Right lobe of liver (tissue), 6 donors: ENCODE measurements around the gene SLC34A3. TPM values are rescaled to one million over a fixed set of nuclear protein-coding genes. Genes with fewer than 3 reads are reported as not detected.

Experiments used
- ATAC-seq, 4 donors: fragments of 200-7000 bp; cut with Tn5 transposase; one replicate each; pipeline ENCODE4 v1.9.1; 2020; ENCODE audit warnings: mild to moderate bottlenecking in 4 of 4, moderate library complexity in 4 of 4
- DNase-seq, 3 donors: peaks; one replicate each; pipeline ENCODE4 v3.0.0-alpha.2; 2020
- H3K27ac ChIP-seq, 3 donors: fragments of 200-600 bp; one replicate each; pipeline ENCODE4 v1.8.0; 2022
- H3K27me3 ChIP-seq, 2 donors: fragments of 200-600 bp; one replicate each; pipeline ENCODE4 v1.8.0; 2022
- H3K36me3 ChIP-seq, 4 donors: fragments of 200-600 bp; sonication (generic) in 1 of 4; one replicate each; pipeline versions ENCODE4 v1.5.1 to v1.8.0; 2017 to 2022; ENCODE audit warnings: control low read depth in 1 of 4
- H3K4me1 ChIP-seq, 4 donors: fragments of 200-600 bp; sonication (generic) in 1 of 4; one replicate each; pipeline versions ENCODE4 v1.5.1 to v1.8.0; 2017 to 2022; ENCODE audit warnings: control low read depth in 1 of 4
- H3K4me3 ChIP-seq, 3 donors: fragments of 200-600 bp; one replicate each; pipeline ENCODE4 v1.8.0; 2022
- H3K9me3 ChIP-seq, 4 donors: fragments of 200-600 bp; sonication (generic) in 1 of 4; one replicate each; pipeline versions ENCODE4 v1.5.1 to v1.8.0; 2017 to 2022; ENCODE audit warnings: control low read depth in 1 of 4
- CTCF ChIP-seq, 4 donors: fragments of 200-600 bp in 3 of 4; fragments of 450-650 bp in 1 of 4; IDR thresholded peaks; one replicate each; pipeline versions ENCODE4 v1.5.1 to v1.8.0; 2016 to 2022; ENCODE audit warnings: antibody characterized with exemption in 4 of 4, mild to moderate bottlenecking in 2 of 4
- POLR2A ChIP-seq: fragments of 450-650 bp; IDR thresholded peaks from one replicate; pipeline ENCODE4 v1.6.1; 2017; ENCODE audit warnings: antibody characterized with exemption, mild to moderate bottlenecking
- WGBS: methylation state at CpG from one replicate; pipeline ENCODE4 v1.1.6; 2018; ENCODE audit warnings: low coverage, low lambda C conversion rate; ENCODE audit not compliant: insufficient coverage; ENCODE audit errors: missing lambda C conversion rate; 5-methylcytosine and 5-hydroxymethylcytosine counted together
- intact Hi-C, 2 donors: fragments of 100-400 bp; cut with DNase I; formaldehyde crosslinking; loops; one replicate each; pipeline versions ENCODE4 v1.11.2 to v1.14.1; 2022
- total RNA-seq, 6 experiments: library from RNA; depleted of rRNA in 2 of 6; stranded (reverse); fragments of >200 nt in 2 of 6; fragmentation: NEBNext Ultra II Directional in 3 of 6; extraction: Animal tissue kit (Norgen Biotek cat#: 25700) in 3 of 6; gene quantifications; one replicate each; pipeline versions ENCODE4 v1.1.0 to v1.2.4, GENCODE V29; 2016 to 2023
- donor health status: DM: no; HTN: yes; CAD: no.
- donor health status: DM: no; HTN: no; CAD: no.
- donor health status: DM: no; HTN: no; CAD: no.
- donor health status: DM: no; HTN: yes; CAD: no.
- donor health status: DM: no; HTN: yes; CAD: no.

The SLC34A3 gene
- total RNA-seq, 6 experiments from 2014 or later: not detected

GRCh38 chr9:137254624-137255447 is 24.1 kb downstream of the SLC34A3 start, which contains the start of gene NELFB:
Gene NELFB, plus strand, starts transcription at chr9:137255327.
- Histone ChIP-seq H3K9me3 (no peaks in the 10 kb centered on the region), H3K36me3 (peaks cover 0 to 19% (median 0%) of the 10 kb centered on the region in 4 donors), H3K4me3 (peak within 1 kb of the TSS; percentile 97 to 100 (median 98)), H3K27me3 (no peaks in the 10 kb centered on the region), H3K27ac (peak within 1 kb of the TSS; percentile 36 to 70 (median 60)), H3K4me1 (peaks cover 0 to 16% (median 3%) of the 10 kb centered on the region in 4 donors)
- TF ChIP-seq CTCF (IDR thresholded peaks at IDR 0.05) (peak in 1 of 4 donors; percentile 20), POLR2A (peak; percentile 71)
- intact Hi-C loops: no loop called here
- peak; percentile 94 to 96 (median 95) for DNase-seq
- WGBS: 0% methylated on average over 30 of the region's 105 CpGs
- ATAC-seq: peak; percentile 81 to 90 (median 86)

- Histone ChIP-seq H3K27me3 (no peaks in the 10 kb centered on the region), H3K4me3 (peak overlapping the region; percentile 97 to 100 (median 98)), H3K36me3 (peaks cover 0 to 19% (median 0%) of the 10 kb centered on the region in 4 donors), H3K4me1 (peaks cover 0 to 16% (median 3%) of the 10 kb centered on the region in 4 donors), H3K9me3 (no peaks in the 10 kb centered on the region), H3K27ac (peak overlapping the region; percentile 36 to 70 (median 54))
- WGBS: 3% methylated on average over 12 of the region's 51 CpGs
- ATAC-seq: peak in 3 of 4 donors; percentile 8 to 20 (median 14)
- intact Hi-C loops: no loop called here
- TF ChIP-seq CTCF (IDR thresholded peaks at IDR 0.05) (no peak), POLR2A (no peak)
- peak in 1 of 3 donors; percentile 73 for DNase-seq
Measured at GRCh38 chr9:137255448-137256114, 24.9 kb downstream of the SLC34A3 start.

GRCh38 chr9:137256362-137256761 is 25.7 kb downstream of the SLC34A3 start:
- WGBS: 79% methylated on average over 7 of the region's 15 CpGs
- intact Hi-C loops: no loop called here
- Histone ChIP-seq H3K4me3 (peak overlapping the region in 2 of 3 donors; percentile 97 to 100), H3K9me3 (no peaks in the 10 kb centered on the region), H3K27me3 (no peaks in the 10 kb centered on the region), H3K4me1 (peaks cover 0 to 16% (median 3%) of the 10 kb centered on the region in 4 donors), H3K27ac (no peak overlapping the region), H3K36me3 (peaks cover 0 to 19% (median 0%) of the 10 kb centered on the region in 4 donors)
- no peak for ATAC-seq
- TF ChIP-seq CTCF (IDR thresholded peaks at IDR 0.05) (no peak), POLR2A (no peak)
- DNase-seq: no peak

- Histone ChIP-seq H3K36me3 (peaks cover 0 to 19% (median 0%) of the 10 kb centered on the region in 4 donors), H3K4me3 (no peak overlapping the region), H3K9me3 (no peaks in the 10 kb centered on the region), H3K4me1 (peaks cover 0 to 16% (median 3%) of the 10 kb centered on the region in 4 donors), H3K27me3 (no peaks in the 10 kb centered on the region), H3K27ac (no peak overlapping the region)
- intact Hi-C loops: no loop called here
- no peak for TF ChIP-seq POLR2A
- TF ChIP-seq CTCF (IDR thresholded peaks at IDR 0.05): no peak
- DNase-seq (no peak), ATAC-seq (no peak)
- WGBS: 78% methylated on average over 4 of the region's 15 CpGs
Measured at GRCh38 chr9:137256856-137257255, 26.2 kb downstream of the SLC34A3 start.
